OCI-LY1 (cell line): ENCODE data around the gene ZFHX3.
"Not testable (repeated sequence)": the region's sequence is repeated elsewhere in the genome, so short reads cannot be mapped to it uniquely, and the experiment has no call there.

ENCODE experiments used
- H2AFZ ChIP-seq: fragments of 200-600 bp; sonication (generic), shearing (Covaris generic); 2 replicates; pipeline ENCODE4 v1.6.0; 2014; ENCODE audit warnings: antibody characterized with exemption, mild to moderate bottlenecking, low read length
- H3F3A ChIP-seq: fragments of 200-600 bp; sonication (generic), shearing (Covaris generic); 2 replicates; pipeline ENCODE4 v1.6.0; 2014; ENCODE audit warnings: mild to moderate bottlenecking, antibody characterized with exemption, low read length, moderate library complexity; ENCODE audit not compliant: insufficient read depth
- H3K27ac ChIP-seq: fragments of 200-600 bp; sonication (generic); 2 replicates; pipeline ENCODE4 v1.5.1; 2014; ENCODE audit warnings: low read length, mixed run types, mild to moderate bottlenecking, low read depth; ENCODE audit not compliant: poor library complexity, severe bottlenecking
- H3K27me3 ChIP-seq: fragments of 200-600 bp; sonication (generic); 2 replicates; pipeline ENCODE4 v1.6.0; 2014; ENCODE audit warnings: antibody characterized with exemption, mild to moderate bottlenecking, low read length, moderate library complexity; ENCODE audit not compliant: insufficient read depth
- H3K36me3 ChIP-seq: fragments of 200-600 bp; sonication (generic); 2 replicates; pipeline ENCODE4 v1.6.1; 2014; ENCODE audit warnings: mild to moderate bottlenecking, antibody characterized with exemption, low read length, moderate library complexity, mixed read lengths; ENCODE audit not compliant: insufficient read depth
- H3K4me1 ChIP-seq: fragments of 200-600 bp; sonication (generic); 2 replicates; pipeline ENCODE4 v1.5.1; 2014; ENCODE audit warnings: mild to moderate bottlenecking, low read length, moderate library complexity; ENCODE audit not compliant: insufficient read depth, severe bottlenecking
- H3K4me2 ChIP-seq: fragments of 200-600 bp; sonication (generic), shearing (Covaris generic); 2 replicates; pipeline ENCODE4 v1.6.1; 2014; ENCODE audit warnings: low read length
- H3K4me3 ChIP-seq: fragments of 200-600 bp; sonication (generic); 2 replicates; pipeline ENCODE4 v1.5.1; 2014; ENCODE audit warnings: low read length, low read depth, mild to moderate bottlenecking, mixed read lengths; ENCODE audit not compliant: poor library complexity, severe bottlenecking
- H3K79me2 ChIP-seq: fragments of 200-600 bp; shearing (Covaris generic); 2 replicates; pipeline ENCODE4 v1.6.1; 2016; ENCODE audit warnings: mixed run types, low read length, mixed read lengths; ENCODE audit not compliant: insufficient read depth
- H3K9ac ChIP-seq: fragments of 200-600 bp; sonication (generic), shearing (Covaris generic); 2 replicates; pipeline ENCODE4 v1.6.1; 2014; ENCODE audit warnings: mild to moderate bottlenecking, low read length, mixed read lengths
- H3K9me2 ChIP-seq: fragments of 200-600 bp; sonication (generic), shearing (Covaris generic); 2 replicates; pipeline ENCODE4 v1.6.1; 2014; ENCODE audit warnings: low read depth, mild to moderate bottlenecking, low read length, mixed read lengths
- H3K9me3 ChIP-seq: fragments of 200-600 bp; shearing (Covaris generic); 2 replicates; pipeline ENCODE4 v1.6.1; 2014; ENCODE audit warnings: low read length, mixed read lengths
- H4K20me1 ChIP-seq: fragments of 200-600 bp; sonication (generic), shearing (Covaris generic); 2 replicates; pipeline ENCODE4 v1.6.0; 2016; ENCODE audit warnings: mild to moderate bottlenecking, low read length; ENCODE audit not compliant: insufficient read depth
- EZH2 ChIP-seq: fragments of 200-600 bp; sonication (generic), shearing (Covaris generic); IDR thresholded peaks from 2 replicates; pipeline ENCODE4 v1.8.0; 2017; ENCODE audit warnings: borderline replicate concordance, mixed run types, mild to moderate bottlenecking, antibody characterized with exemption, low read length, moderate library complexity, mixed read lengths
- TF ChIP-seq, protein P1 (sequence below): fragments of 200-600 bp; sonication (generic), shearing (Covaris generic); IDR thresholded peaks from 2 replicates; pipeline ENCODE4 v1.5.1; 2017; ENCODE audit warnings: mild to moderate bottlenecking, antibody characterized with exemption, low read length, moderate library complexity, mixed read lengths

The ZFHX3 gene

DNA sequence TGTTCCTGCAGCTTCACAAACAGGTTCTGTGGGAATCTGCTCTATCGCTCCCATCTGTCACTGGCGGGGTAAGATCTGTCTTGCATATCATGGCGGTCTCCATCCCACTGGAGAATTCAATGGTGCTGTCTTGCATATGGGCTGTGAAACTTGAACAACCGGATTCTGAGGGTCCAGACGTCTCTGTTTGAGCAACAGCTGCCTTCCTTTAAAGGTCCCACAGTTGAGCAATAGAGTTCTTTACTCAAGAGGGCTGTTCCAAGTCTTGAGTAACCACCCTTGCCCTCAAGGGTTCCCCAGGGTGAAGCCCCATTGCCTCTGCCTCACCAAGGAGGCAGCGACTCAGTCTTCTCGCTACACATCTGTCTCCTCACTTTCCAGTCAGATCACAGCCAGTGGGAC, 50.8 kb downstream of the ZFHX3 start:
- no peaks in the 10 kb centered on the region for H3K79me2 ChIP-seq
- no peak overlapping the region for H3K4me3 ChIP-seq
- no peaks in the 10 kb centered on the region for H3K9me3 ChIP-seq
- no peaks in the 10 kb centered on the region; the same call in 1 of the 2 replicates for H3K36me3 ChIP-seq
- H3K27me3 ChIP-seq: 0 out of 2 replicates have a peak, but pooled peaks cover 4% of the 10 kb centered on the region
- H4K20me1 ChIP-seq: no peaks in the 10 kb centered on the region
- H2AFZ ChIP-seq: no peak overlapping the region
- no peaks in the 10 kb centered on the region for H3F3A ChIP-seq
- no peak overlapping the region for H3K4me2 ChIP-seq
- no peak overlapping the region for H3K9ac ChIP-seq
- H3K4me1 ChIP-seq: no peaks in the 10 kb centered on the region
- TF ChIP-seq, protein P1, sequence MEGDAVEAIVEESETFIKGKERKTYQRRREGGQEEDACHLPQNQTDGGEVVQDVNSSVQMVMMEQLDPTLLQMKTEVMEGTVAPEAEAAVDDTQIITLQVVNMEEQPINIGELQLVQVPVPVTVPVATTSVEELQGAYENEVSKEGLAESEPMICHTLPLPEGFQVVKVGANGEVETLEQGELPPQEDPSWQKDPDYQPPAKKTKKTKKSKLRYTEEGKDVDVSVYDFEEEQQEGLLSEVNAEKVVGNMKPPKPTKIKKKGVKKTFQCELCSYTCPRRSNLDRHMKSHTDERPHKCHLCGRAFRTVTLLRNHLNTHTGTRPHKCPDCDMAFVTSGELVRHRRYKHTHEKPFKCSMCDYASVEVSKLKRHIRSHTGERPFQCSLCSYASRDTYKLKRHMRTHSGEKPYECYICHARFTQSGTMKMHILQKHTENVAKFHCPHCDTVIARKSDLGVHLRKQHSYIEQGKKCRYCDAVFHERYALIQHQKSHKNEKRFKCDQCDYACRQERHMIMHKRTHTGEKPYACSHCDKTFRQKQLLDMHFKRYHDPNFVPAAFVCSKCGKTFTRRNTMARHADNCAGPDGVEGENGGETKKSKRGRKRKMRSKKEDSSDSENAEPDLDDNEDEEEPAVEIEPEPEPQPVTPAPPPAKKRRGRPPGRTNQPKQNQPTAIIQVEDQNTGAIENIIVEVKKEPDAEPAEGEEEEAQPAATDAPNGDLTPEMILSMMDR: no peak
- no peak for TF ChIP-seq EZH2
- no peak overlapping the region for H3K27ac ChIP-seq
- H3K9me2 ChIP-seq: no peaks in the 10 kb centered on the region

DNA sequence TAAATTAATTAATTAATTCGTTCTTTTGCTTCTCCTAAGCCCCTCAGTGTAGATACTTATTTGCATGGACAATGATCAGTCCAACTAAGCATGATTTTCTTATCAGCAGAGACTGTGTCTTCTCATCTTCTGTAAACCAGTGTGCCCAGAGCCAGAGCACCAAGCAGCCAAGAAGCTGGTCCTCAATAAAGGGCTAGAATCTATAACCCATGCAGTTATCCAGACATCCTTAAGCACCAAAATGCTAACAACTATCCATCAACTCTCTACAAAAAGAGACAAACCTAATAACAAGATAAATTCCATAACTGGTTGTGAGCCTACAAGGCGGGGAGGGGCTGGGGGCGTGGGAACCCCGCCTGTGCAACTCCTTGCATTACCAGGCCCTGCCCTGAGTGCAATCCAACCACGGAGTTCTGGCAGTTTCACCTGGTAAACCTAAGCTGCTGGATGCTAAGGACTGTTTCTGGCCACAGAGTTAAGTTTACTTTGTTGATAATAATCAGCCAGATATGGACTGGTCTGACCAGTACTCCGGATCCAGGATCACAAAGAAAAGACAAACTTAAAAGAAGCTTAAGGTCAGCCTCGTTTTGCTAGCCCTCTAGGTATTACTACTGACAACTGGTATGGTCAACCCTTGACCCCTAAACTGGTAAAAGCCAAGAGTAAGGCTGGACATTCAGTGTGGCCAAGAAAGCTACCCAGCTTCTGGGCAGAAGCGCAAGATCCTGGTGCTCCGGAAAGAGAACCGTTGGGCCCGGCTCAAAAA, 51.5 kb downstream of the ZFHX3 start:
- 0 out of 2 replicates have a peak, but pooled peaks cover 4% of the 10 kb centered on the region for H3K27me3 ChIP-seq
- H3K79me2 ChIP-seq: no peaks in the 10 kb centered on the region
- H3K4me2 ChIP-seq: no peak overlapping the region
- no peak overlapping the region for H3K27ac ChIP-seq
- H4K20me1 ChIP-seq: no peaks in the 10 kb centered on the region
- H3K4me3 ChIP-seq: no peak overlapping the region
- no peak overlapping the region for H2AFZ ChIP-seq
- no peaks in the 10 kb centered on the region for H3K9me3 ChIP-seq
- H3F3A ChIP-seq: no peaks in the 10 kb centered on the region
- TF ChIP-seq EZH2: no peak
- TF ChIP-seq, protein P1: no peak
- H3K9ac ChIP-seq: no peak overlapping the region
- H3K4me1 ChIP-seq: no peaks in the 10 kb centered on the region
- no peaks in the 10 kb centered on the region for H3K9me2 ChIP-seq
- no peaks in the 10 kb centered on the region; the same call in 1 of the 2 replicates for H3K36me3 ChIP-seq

DNA sequence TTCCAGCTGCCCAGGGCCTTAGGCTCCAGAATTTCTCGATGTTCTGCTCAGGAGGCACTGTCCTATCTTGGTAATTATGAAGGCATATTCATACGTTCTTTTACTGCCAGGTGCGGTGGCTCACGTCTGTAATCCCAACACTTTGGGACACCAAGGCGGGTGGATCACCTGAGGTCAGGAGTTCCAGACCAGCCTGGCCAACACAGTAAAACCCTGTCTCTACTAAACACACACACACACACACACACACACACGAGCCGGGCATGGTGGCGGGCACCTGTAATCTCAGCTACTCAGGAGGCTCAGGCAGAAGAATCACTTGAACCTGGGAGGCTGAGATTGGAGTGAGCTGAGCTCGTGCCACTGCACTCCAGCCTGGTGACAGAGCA, 52.1 kb downstream of the ZFHX3 start:
- H3K36me3 ChIP-seq, H3K9ac ChIP-seq, H3K9me3 ChIP-seq, H3K4me2 ChIP-seq, H3K27me3 ChIP-seq, H3K27ac ChIP-seq, H3K79me2 ChIP-seq, H2AFZ ChIP-seq, H3K9me2 ChIP-seq, H3F3A ChIP-seq, H3K4me1 ChIP-seq, H3K4me3 ChIP-seq, H4K20me1 ChIP-seq: not testable (repeated sequence)
